KMS-11 (cell line): Measurements from ENCODE around the gene SH2D2A.

Experiments used
- H2AFZ ChIP-seq: fragments of 200-600 bp; sonication (generic); 2 replicates; pipeline ENCODE4 v1.6.1; 2016; ENCODE audit warnings: antibody characterized with exemption, mixed run types, low read depth
- H3K27ac ChIP-seq: fragments of 200-600 bp; sonication (generic); 2 replicates; pipeline ENCODE4 v1.6.1; 2016; ENCODE audit warnings: mild to moderate bottlenecking, mixed run types
- H3K27me3 ChIP-seq: fragments of 200-600 bp; sonication (generic); 2 replicates; pipeline ENCODE4 v1.6.1; 2017; ENCODE audit warnings: mild to moderate bottlenecking, low read depth, mixed run types, moderate library complexity; ENCODE audit not compliant: insufficient read depth
- H3K36me3 ChIP-seq: fragments of 200-600 bp; sonication (generic); 2 replicates; pipeline ENCODE4 v1.6.1; 2017; ENCODE audit warnings: mild to moderate bottlenecking, mixed run types; ENCODE audit not compliant: insufficient read depth
- H3K4me1 ChIP-seq: fragments of 200-600 bp; sonication (generic); 2 replicates; pipeline ENCODE4 v1.6.1; 2016; ENCODE audit warnings: mild to moderate bottlenecking, low read depth, mixed run types; ENCODE audit not compliant: poor library complexity, severe bottlenecking
- H3K4me2 ChIP-seq: fragments of 200-600 bp; sonication (generic); 2 replicates; pipeline ENCODE4 v1.7.0; 2016; ENCODE audit warnings: mild to moderate bottlenecking, mixed run types
- H3K4me3 ChIP-seq: fragments of 200-600 bp; sonication (generic); IDR thresholded peaks from 2 replicates; pipeline ENCODE4 v1.6.1; 2017; ENCODE audit warnings: low read depth, low read length, mixed read lengths; ENCODE audit not compliant: insufficient read depth
- H3K79me2 ChIP-seq: fragments of 200-600 bp; sonication (generic); 2 replicates; pipeline ENCODE4 v1.6.1; 2016; ENCODE audit warnings: low read depth, mixed run types; ENCODE audit not compliant: insufficient read depth
- H3K9ac ChIP-seq: fragments of 200-600 bp; sonication (generic); 2 replicates; pipeline ENCODE4 v1.6.1; 2016; ENCODE audit warnings: mild to moderate bottlenecking, mixed run types
- H4K20me1 ChIP-seq: fragments of 200-600 bp; sonication (generic); 2 replicates; pipeline ENCODE4 v1.6.1; 2016; ENCODE audit warnings: mild to moderate bottlenecking, mixed run types; ENCODE audit not compliant: insufficient read depth
- CTCF ChIP-seq: fragments of 200-600 bp; sonication (generic); conservative IDR thresholded peaks from 2 replicates; pipeline ENCODE4 v1.6.1; 2017; ENCODE audit warnings: low read depth, mild to moderate bottlenecking, antibody characterized with exemption, low read length, moderate library complexity, mixed read lengths

Gene SH2D2A

DNA sequence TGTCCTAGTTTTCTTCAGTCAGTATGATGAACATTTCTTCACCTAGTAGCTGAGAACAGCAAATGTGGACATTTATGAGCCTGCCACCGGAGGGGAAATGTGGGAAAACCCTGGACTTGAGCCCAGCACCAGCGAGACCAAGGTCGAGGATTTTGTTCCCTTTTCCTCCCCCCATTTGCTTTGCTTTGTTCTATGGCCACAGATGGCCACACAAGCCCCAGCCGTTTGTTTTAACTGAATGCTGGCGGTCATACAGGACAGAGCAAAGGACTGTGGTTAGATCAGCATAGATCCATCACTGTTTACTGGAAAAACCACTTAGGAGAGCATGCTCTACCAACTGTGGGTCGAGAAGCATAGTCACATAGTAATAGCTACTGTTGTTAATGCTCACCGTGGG lies 20.9 kb downstream of the SH2D2A start:
- 0 out of 2 replicates have a peak, but pooled peaks cover 1% of the 10 kb centered on the region for H4K20me1 ChIP-seq
- H3K27ac ChIP-seq = no peak overlapping the region
- no peak overlapping the region for H3K9ac ChIP-seq
- no peaks in the 10 kb centered on the region for H3K27me3 ChIP-seq
- no peak; the same call in 1 of the 2 replicates for TF ChIP-seq CTCF
- H3K79me2 ChIP-seq = no peaks in the 10 kb centered on the region
- H3K4me1 ChIP-seq = peaks cover 15% of the 10 kb centered on the region
- no peak overlapping the region for H3K4me2 ChIP-seq
- peaks cover 24% of the 10 kb centered on the region; the same call in 1 of the 2 replicates for H3K36me3 ChIP-seq
- no peak overlapping the region for H3K4me3 ChIP-seq
- H2AFZ ChIP-seq = no peak overlapping the region

DNA sequence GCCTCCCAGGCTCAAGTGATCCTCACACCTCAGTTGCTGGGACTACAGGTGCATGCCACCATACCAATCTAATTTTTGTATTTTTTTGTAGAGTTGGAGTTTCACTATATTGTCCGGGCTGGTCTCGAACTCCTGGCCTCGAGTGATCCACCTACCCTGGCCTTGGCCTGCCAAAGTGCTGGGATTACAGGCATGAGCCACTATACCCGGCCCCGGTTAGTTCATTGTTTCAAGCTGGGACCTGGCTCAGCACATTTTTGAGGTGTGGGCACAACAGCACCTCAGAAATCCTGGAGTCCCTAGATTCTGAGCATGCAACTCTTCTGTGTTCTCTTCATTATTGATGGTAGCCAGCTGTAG lies 21.3 kb downstream of the SH2D2A start:
- peaks cover 21% of the 10 kb centered on the region; the same call in 1 of the 2 replicates for H3K36me3 ChIP-seq

GRCh38 chr1:156794506-156795373 lies 21.9 kb downstream of the SH2D2A start:
- peaks cover 15% of the 10 kb centered on the region for H3K4me1 ChIP-seq
- no peaks in the 10 kb centered on the region for H3K27me3 ChIP-seq
- no peak overlapping the region for H3K4me2 ChIP-seq
- TF ChIP-seq CTCF = no peak; the same call in 1 of the 2 replicates
- peaks cover 5% of the 10 kb centered on the region; the same call in 1 of the 2 replicates for H3K79me2 ChIP-seq
- no peak overlapping the region for H3K9ac ChIP-seq
- 0 out of 2 replicates have a peak, but pooled peaks cover 11% of the 10 kb centered on the region for H4K20me1 ChIP-seq
- H3K36me3 ChIP-seq = peaks cover 21% of the 10 kb centered on the region; the same call in 1 of the 2 replicates
- H2AFZ ChIP-seq = no peak overlapping the region
- no peak overlapping the region for H3K27ac ChIP-seq
- H3K4me3 ChIP-seq = no peak overlapping the region

More for the DNA sequence above, 21.3 kb downstream of the SH2D2A start:
- Histone ChIP-seq H2AFZ (no peak overlapping the region), H3K4me1 (peaks cover 15% of the 10 kb centered on the region), H3K79me2 (no peaks in the 10 kb centered on the region), H3K4me3 (no peak overlapping the region), H3K27ac (no peak overlapping the region), H3K27me3 (no peaks in the 10 kb centered on the region), H3K9ac (no peak overlapping the region), H3K4me2 (no peak overlapping the region), H4K20me1 (0 out of 2 replicates have a peak, but pooled peaks cover 5% of the 10 kb centered on the region)
- peak; percentile 19 for TF ChIP-seq CTCF

GRCh38 chr1:156789621-156790318 lies 26.9 kb downstream of the SH2D2A start:
- H4K20me1 ChIP-seq = 0 out of 2 replicates have a peak, but pooled peaks cover 14% of the 10 kb centered on the region
- H3K4me1 ChIP-seq = peaks cover 13% of the 10 kb centered on the region
- TF ChIP-seq CTCF = no peak

More at GRCh38 chr1:156789621-156790318, 26.9 kb downstream of the SH2D2A start:
- Histone ChIP-seq H3K9ac (no peak overlapping the region), H3K79me2 (peaks cover 19% of the 10 kb centered on the region; the same call in 1 of the 2 replicates), H3K27ac (no peak overlapping the region), H2AFZ (no peak overlapping the region), H3K4me3 (no peak overlapping the region), H3K36me3 (peaks cover 17% of the 10 kb centered on the region; the same call in 1 of the 2 replicates), H3K27me3 (no peaks in the 10 kb centered on the region), H3K4me2 (no peak overlapping the region)
